ENCODE measurements around the gene DERA. TPM values are rescaled to one million over a fixed set of nuclear protein-coding genes. Genes with fewer than 3 reads are reported as not detected.

Gene DERA
- total and polyA plus RNA-seq, 2 of the 13 experiments (the other 11 are each of a cell fraction or from before 2014, with no cell fraction given), result 24.0 to 51.3 TPM

- TF ChIP-seq ZNF276 (CRISPR knock-in tag; IDR thresholded peaks at IDR 0.05; ENCODE audit: low read depth) (0 out of 2 replicates have a peak, but pooled peaks have one; percentile 36), SRY (CRISPR knock-in tag; IDR thresholded peaks at IDR 0.05) (peak; percentile 81), ZBTB42 (CRISPR knock-in tag; IDR thresholded peaks at IDR 0.05) (no peak), SUZ12 (IDR thresholded peaks at IDR 0.05; ENCODE audit: low read depth, low read length) (no peak), PAWR (CRISPR knock-in tag; IDR thresholded peaks at IDR 0.05; ENCODE audit: borderline replicate concordance) (no peak), NPAS2 (CRISPR knock-in tag; IDR thresholded peaks at IDR 0.05; ENCODE audit: borderline replicate concordance) (no peak), POLR2G (IDR thresholded peaks at IDR 0.05; ENCODE audit: low read depth, low read length) (peak; percentile 93), PHF8 (CRISPR knock-in tag; IDR thresholded peaks at IDR 0.05) (peak; percentile 88), SOX13 (IDR thresholded peaks at IDR 0.05) (no peak), SOX13 (CRISPR knock-in tag; conservative IDR thresholded peaks at IDR 0.05 in 1 of 2, IDR thresholded peaks at IDR 0.05 in 1 of 2) (no peak; a peak in 1 of 4 replicates), ZNF318 (CRISPR knock-in tag; IDR thresholded peaks at IDR 0.05) (no peak), SMYD3 (CRISPR knock-in tag; IDR thresholded peaks at IDR 0.05) (no peak), ZNF432 (CRISPR knock-in tag; IDR thresholded peaks at IDR 0.05; ENCODE audit: borderline replicate concordance) (no peak), ZNF652 (CRISPR knock-in tag; IDR thresholded peaks at IDR 0.05; ENCODE audit: borderline replicate concordance, low read depth) (no peak), CEBPB (IDR thresholded peaks at IDR 0.05; ENCODE audit: borderline replicate concordance, low read depth, low read length) (no peak)
- TF ChIP-seq, protein P1, sequence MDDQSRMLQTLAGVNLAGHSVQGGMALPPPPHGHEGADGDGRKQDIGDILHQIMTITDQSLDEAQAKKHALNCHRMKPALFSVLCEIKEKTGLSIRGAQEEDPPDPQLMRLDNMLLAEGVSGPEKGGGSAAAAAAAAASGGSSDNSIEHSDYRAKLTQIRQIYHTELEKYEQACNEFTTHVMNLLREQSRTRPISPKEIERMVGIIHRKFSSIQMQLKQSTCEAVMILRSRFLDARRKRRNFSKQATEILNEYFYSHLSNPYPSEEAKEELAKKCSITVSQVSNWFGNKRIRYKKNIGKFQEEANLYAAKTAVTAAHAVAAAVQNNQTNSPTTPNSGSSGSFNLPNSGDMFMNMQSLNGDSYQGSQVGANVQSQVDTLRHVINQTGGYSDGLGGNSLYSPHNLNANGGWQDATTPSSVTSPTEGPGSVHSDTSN (CRISPR knock-in tag; IDR thresholded peaks at IDR 0.05; ENCODE audit: borderline replicate concordance), result no peak
- TF ChIP-seq, protein P2, sequence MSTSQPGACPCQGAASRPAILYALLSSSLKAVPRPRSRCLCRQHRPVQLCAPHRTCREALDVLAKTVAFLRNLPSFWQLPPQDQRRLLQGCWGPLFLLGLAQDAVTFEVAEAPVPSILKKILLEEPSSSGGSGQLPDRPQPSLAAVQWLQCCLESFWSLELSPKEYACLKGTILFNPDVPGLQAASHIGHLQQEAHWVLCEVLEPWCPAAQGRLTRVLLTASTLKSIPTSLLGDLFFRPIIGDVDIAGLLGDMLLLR (CRISPR knock-in tag; IDR thresholded peaks at IDR 0.05), result no peak; the same call in 1 of the 2 replicates
These were observed at the start of gene DERA (continued) for GRCh38 chr12:15910864-15911721.

Measured in HepG2 (cell line).